Motor neuron (in vitro differentiated cells): ENCODE measurements around the gene CD72. TPM values are rescaled to one million over a fixed set of nuclear protein-coding genes. Genes with fewer than 3 reads are reported as not detected.
A peak's percentile ranks its signal among the peaks of the same experiment; 100 is the strongest.
"Not testable (repeated sequence)": the region's sequence is repeated elsewhere in the genome, so short reads cannot be mapped to it uniquely, and the experiment has no call there.

ENCODE experiments used
- ATAC-seq, 8 experiments: fragments of 200-7000 bp; cut with Tn5 transposase; replicated peaks in 6 of 8; 2 replicates each; pipeline ENCODE4 v1.8.0; 2021; ENCODE audit warnings: mild to moderate bottlenecking in 8 of 8, moderate library complexity in 8 of 8
- H3K27ac ChIP-seq, 2 donors: fragments of 250-450 bp; sonication (Bioruptor Pico); 2 replicates each; pipeline ENCODE4 v1.9.0; 2021; ENCODE audit warnings: antibody characterized with exemption in 2 of 2, mild to moderate bottlenecking in 2 of 2, moderate library complexity in 1 of 2
- H3K4me1 ChIP-seq, 2 donors: fragments of 250-450 bp; sonication (Bioruptor Pico); replicated peaks in 1 of 2; 2 replicates each; pipeline ENCODE4 v1.6.1; 2021; ENCODE audit warnings: antibody characterized with exemption in 2 of 2, mild to moderate bottlenecking in 2 of 2, moderate library complexity in 1 of 2
- H3K4me3 ChIP-seq, 5 donors: fragments of 250-450 bp; sonication (Bioruptor Pico); 2 replicates each; pipeline ENCODE4 v1.9.0; 2021; ENCODE audit warnings: antibody characterized with exemption in 5 of 5, mild to moderate bottlenecking in 5 of 5, moderate library complexity in 4 of 5
- WGBS, 10 experiments: fragments of 450-650 bp; shearing (Covaris generic); methylation state at CpG; one replicate each; pipeline ENCODE4 v1.0.0; 2022; 5-methylcytosine and 5-hydroxymethylcytosine counted together
- in situ Hi-C, 9 experiments: fragments of 400-800 bp; cut with MboI; loops; one replicate each; pipeline ENCODE4 v1.15.0; 2021; ENCODE audit warnings: low sequenced_read_pairs in 9 of 9, low pct_unique_long_range_greater_than_20kb in 2 of 9; ENCODE audit not compliant: unreplicated experiment in 9 of 9
- total RNA-seq, 8 experiments: library from RNA; unstranded; fragments of 300-600 nt; gene quantifications; 2 replicates each; pipeline versions ENCODE4 v1.2.3 to v1.2.4, GENCODE V29; 2022

The CD72 gene
- total RNA-seq, 8 experiments from 2014 or later, result 0.50 to 3.8 (median 1.3) TPM

- H3K27ac ChIP-seq, H3K4me1 ChIP-seq, H3K4me3 ChIP-seq, in situ Hi-C loops, ATAC-seq: not testable (repeated sequence)
- WGBS, 10 experiments, result 66 to 100% (median 90%) methylated on average over 2 to 5 of the region's 5 CpGs
Measured at GRCh38 chr9:35588506-35588905, 29.7 kb downstream of the CD72 start.

DNA sequence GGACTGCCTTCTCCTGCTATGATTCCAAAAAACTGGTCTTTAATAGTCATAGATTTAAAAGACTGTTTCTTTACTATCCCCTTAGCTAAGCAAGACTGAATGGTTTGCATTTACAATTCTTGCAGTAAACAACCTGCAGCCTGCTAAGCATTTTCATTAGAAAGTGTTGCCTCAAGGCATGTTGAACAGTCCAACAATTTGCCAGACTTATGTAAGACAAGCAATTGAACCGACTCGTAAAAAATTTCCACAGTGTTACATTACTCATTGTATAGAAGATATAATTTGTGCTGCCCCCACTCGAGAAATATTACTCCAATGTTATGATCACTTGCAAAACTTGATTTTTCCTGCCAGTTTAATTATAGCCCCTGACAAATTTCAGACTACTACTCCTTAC lies 33.5 kb downstream of the CD72 start:
- H3K4me3 ChIP-seq, ATAC-seq, H3K27ac ChIP-seq, in situ Hi-C loops, H3K4me1 ChIP-seq: not testable (repeated sequence)
- 15 to 94% (median 72%) methylated on average over 1 to 3 of the region's 3 CpGs for WGBS, 10 experiments

DNA sequence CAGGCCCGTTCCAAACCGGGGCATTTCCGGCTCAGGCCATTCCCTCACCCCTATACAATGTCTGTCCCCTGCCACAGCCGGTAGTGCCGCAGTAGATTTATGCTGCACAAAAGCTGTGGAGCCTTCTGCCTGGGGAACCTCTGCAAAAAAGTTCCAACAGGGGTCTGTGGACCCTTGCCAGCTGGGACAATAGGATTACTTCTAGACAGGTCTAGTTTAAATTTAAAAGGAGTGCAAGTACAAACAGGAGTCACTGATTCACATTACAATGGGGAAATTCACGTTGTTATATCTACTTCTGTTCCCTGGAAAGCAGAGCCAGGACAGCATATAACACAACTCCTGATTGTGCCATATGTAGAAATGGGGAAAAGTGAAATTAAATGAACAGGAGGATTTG lies 34.7 kb downstream of the CD72 start:
- H3K27ac ChIP-seq, in situ Hi-C loops, H3K4me1 ChIP-seq, H3K4me3 ChIP-seq, ATAC-seq: not testable (repeated sequence)
- 0 to 81% (median 28%) methylated on average over 2 to 6 of the region's 6 CpGs; no CpG with 5 or more reads in 4 of the 10 experiments for WGBS, 10 experiments

- H3K27ac ChIP-seq, ATAC-seq, in situ Hi-C loops, H3K4me3 ChIP-seq, H3K4me1 ChIP-seq: not testable (repeated sequence)
- 36 to 100% (median 65%) methylated on average over 1 of the region's 1 CpG for WGBS, 10 experiments
Measured at GRCh38 chr9:35579659-35580227, 38.5 kb downstream of the CD72 start.

GRCh38 chr9:35579130-35579529 lies 39.1 kb downstream of the CD72 start:
- no peaks in the 10 kb centered on the region for H3K4me1 ChIP-seq
- in situ Hi-C loops, result no loop called here
- H3K27ac ChIP-seq, result no peak overlapping the region
- no peak for ATAC-seq
- WGBS, 10 experiments, result 63 to 83% (median 80%) methylated on average over 1 of the region's 1 CpG; no CpG with 5 or more reads in 6 of the 10 experiments
- H3K4me3 ChIP-seq, result no peak overlapping the region

GRCh38 chr9:35577486-35577885 lies 40.7 kb downstream of the CD72 start:
- Histone ChIP-seq H3K4me3 (no peak overlapping the region), H3K27ac (no peak overlapping the region), H3K4me1 (no peaks in the 10 kb centered on the region)
- in situ Hi-C loops, result no loop called here
- ATAC-seq, result no peak
- 61 to 100% (median 76%) methylated on average over 2 to 5 of the region's 5 CpGs; no CpG with 5 or more reads in 1 of the 10 experiments for WGBS, 10 experiments

DNA sequence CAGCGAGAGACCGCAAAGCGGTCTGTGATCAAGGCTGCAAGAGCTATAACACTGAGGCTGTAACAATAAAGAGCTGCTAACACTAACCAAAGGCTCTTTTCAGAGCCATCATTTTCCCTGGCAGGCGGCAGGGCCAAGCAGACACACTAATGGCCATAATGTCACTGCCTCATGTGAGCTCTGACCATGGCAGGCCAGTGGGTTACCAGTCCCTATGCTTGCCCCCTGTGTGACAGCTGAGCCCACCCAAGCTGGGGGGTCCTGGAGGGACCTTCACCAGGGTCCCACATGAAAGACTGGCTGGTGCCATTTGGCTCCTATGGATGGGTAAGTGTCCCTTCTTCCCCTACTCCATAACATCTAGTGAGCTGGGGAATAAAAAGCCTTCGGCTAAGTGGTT lies 42.7 kb downstream of the CD72 start:
- in situ Hi-C loops, result no loop called here
- no peaks in the 10 kb centered on the region for H3K4me1 ChIP-seq

DNA sequence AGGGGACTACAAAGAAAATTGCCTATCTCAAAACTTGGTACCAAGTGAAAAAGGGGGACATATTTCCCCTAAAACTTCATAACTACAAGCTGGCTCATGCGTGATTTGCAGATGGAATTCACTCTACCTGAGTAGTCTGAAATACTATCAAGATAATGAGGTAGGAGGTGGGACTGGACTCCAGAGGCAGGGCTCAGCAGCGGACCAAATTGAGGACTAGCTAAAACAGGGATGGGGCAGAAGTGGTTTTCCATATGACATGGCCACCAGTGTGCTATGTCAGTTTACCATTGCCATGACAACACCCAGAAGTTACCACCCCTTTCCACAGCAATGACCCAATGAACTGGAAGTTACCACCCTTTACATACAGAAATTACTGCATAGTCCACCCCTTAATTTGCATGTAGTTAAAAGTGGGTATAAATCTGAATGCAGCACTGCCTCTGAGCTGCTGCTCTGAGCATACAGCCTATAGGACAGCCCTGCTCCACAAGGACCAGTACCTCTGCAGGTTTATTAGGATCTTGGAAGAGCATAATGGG lies 43.6 kb downstream of the CD72 start:
- Histone ChIP-seq H3K4me3 (no peak overlapping the region), H3K4me1 (no peaks in the 10 kb centered on the region), H3K27ac (no peak overlapping the region)
- WGBS, 10 experiments, result 79 to 100% (median 92%) methylated on average over 1 to 2 of the region's 2 CpGs; no CpG with 5 or more reads in 4 of the 10 experiments
- ATAC-seq, result peak in 3 of 8 experiments; percentile 83 to 96 (median 86)
- in situ Hi-C loops, result no loop called here

More for the DNA sequence above, 42.7 kb downstream of the CD72 start:
- Histone ChIP-seq H3K27ac (no peak overlapping the region), H3K4me3 (no peak overlapping the region)
- no peak for ATAC-seq
- WGBS, 10 experiments, result 71 to 100% (median 88%) methylated on average over 1 to 4 of the region's 5 CpGs; no CpG with 5 or more reads in 2 of the 10 experiments

DNA sequence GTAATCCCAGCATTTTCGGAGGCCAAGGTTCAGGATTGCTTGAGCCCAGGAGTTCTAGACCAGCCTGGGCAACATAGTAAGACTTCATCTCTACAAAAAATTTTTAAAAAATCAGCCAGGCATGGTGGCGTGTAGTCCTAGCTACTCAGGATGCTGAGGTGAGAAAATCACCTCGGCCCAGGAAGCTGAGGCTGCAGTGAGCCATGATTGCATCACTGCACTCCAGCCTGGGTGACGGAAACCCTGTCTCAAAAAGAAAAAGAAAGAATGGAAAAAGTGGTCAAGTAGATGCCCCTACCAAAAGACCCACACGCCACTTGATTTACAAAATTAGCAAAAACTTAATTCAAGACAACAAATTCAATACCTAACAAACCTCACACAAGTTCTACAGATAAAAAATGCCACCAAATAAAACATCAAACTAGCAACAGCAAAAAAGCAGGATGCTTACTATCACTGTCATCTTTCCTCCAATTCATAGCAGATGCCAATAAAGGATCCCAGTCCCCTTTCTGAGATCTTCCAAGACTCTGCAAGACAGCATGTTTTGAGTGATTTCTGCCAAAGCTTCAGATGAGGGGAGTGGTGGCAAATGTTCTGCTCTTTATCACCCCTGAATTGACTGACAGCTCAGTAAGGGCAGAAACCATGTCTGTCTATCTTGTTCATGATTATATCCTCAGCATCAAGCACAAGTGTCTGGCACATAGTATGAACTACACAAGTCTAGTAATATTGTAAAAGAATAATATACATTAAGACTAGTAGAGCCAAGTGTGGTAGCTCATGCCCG lies 47.3 kb downstream of the CD72 start:
- no peaks in the 10 kb centered on the region for H3K4me1 ChIP-seq
- no peak for ATAC-seq
- in situ Hi-C loops, result no loop called here
- H3K27ac ChIP-seq, result no peak overlapping the region
- WGBS, 10 experiments, result 75 to 100% (median 91%) methylated on average over 1 to 6 of the region's 6 CpGs
- no peak overlapping the region for H3K4me3 ChIP-seq

DNA sequence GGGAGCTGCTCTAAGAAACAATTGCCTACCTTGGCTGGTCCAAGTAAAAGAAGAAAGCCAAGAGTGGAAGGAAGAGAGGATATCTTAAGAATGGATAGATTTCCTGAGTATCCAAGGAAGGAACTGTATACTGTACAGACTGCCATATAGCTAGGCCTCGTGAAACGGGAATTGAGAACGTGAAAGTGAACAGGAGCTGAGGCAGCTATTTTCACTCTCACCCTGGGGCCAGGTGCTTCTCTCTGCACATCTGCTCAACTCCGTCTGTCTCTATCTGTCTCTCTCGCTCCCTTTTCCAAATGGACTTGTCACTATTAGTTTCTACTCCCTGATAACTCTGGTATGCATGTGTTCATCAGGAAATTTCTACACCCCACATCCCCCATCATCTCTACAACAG lies 49.0 kb downstream of the CD72 start:
- in situ Hi-C loops, result loop anchor here in 1 of 9 experiments (10.0 kb wide), 1 partner anchor 56 kb away; no protein-coding TSS in a partner anchor

GRCh38 chr9:35568196-35568595 lies 50.0 kb downstream of the CD72 start:
- peak in 3 of 8 experiments; percentile 42 to 51 (median 48) for ATAC-seq
- Histone ChIP-seq H3K4me3 (no peak overlapping the region), H3K27ac (no peak overlapping the region), H3K4me1 (peaks cover 4 to 5% of the 10 kb centered on the region in 2 donors)
- whole genome bisulfite sequencing, 10 experiments, result 29 to 100% (median 92%) methylated on average over 1 to 4 of the region's 4 CpGs
- in situ Hi-C loops, result loop anchor here in 1 of 9 experiments (10.0 kb wide), 1 partner anchor 57 kb away; no protein-coding TSS in a partner anchor

More for the DNA sequence above, 49.0 kb downstream of the CD72 start:
- H3K4me1 ChIP-seq, result no peaks in the 10 kb centered on the region
- H3K27ac ChIP-seq, result no peak overlapping the region
- H3K4me3 ChIP-seq, result no peak overlapping the region
- no peak for ATAC-seq
- 80 to 100% (median 86%) methylated on average over 1 to 5 of the region's 5 CpGs; no CpG with 5 or more reads in 2 of the 10 experiments for WGBS, 10 experiments

GRCh38 chr9:35566417-35566816 lies 51.8 kb downstream of the CD72 start:
- Histone ChIP-seq H3K4me1 (peaks cover 4 to 5% of the 10 kb centered on the region in 2 donors), H3K27ac (no peak overlapping the region), H3K4me3 (no peak overlapping the region)
- 52 to 100% (median 100%) methylated on average over 1 to 2 of the region's 2 CpGs; no CpG with 5 or more reads in 1 of the 10 experiments for WGBS, 10 experiments
- ATAC-seq, result peak in 3 of 8 experiments; percentile 20 to 77 (median 65)
- in situ Hi-C loops, result loop anchor here in 1 of 9 experiments (10.0 kb wide), 1 partner anchor 58 kb away; no protein-coding TSS in a partner anchor

- 89 to 100% (median 100%) methylated on average over 1 to 6 of the region's 7 CpGs; no CpG with 5 or more reads in 2 of the 10 experiments for WGBS, 10 experiments
- ATAC-seq, result no peak
- peaks cover 4 to 5% of the 10 kb centered on the region in 2 donors for H3K4me1 ChIP-seq
- in situ Hi-C loops, result loop anchor here in 1 of 9 experiments (10.0 kb wide), 1 partner anchor 60 kb away; no protein-coding TSS in a partner anchor
- H3K4me3 ChIP-seq, result no peak overlapping the region
- H3K27ac ChIP-seq, result no peak overlapping the region
Measured at GRCh38 chr9:35564658-35565061, 53.6 kb downstream of the CD72 start.
